ENCODE results near the gene SLC35F1. TPM values are rescaled to one million over a fixed set of nuclear protein-coding genes. Genes with fewer than 3 reads are reported as not detected.

The SLC35F1 gene
- total and polyA plus RNA-seq, 4 donors: 27.8 to 68.7 (median 61.5) TPM

GRCh38 chr6:118085665-118086064, 178.6 kb downstream of the SLC35F1 start:
- WGBS (ENCODE audit: insufficient coverage): no CpG with 5 or more reads among the region's 2 CpGs
- no peak for DNase-seq (ENCODE audit: low read depth in 4 of 6, low spot score in 6 of 6)
- Histone ChIP-seq H3K36me3 (ENCODE audit: control insufficient read depth, insufficient read depth, low read length) (no peaks in the 10 kb centered on the region), H3K4me1 (ENCODE audit: control insufficient read depth, insufficient read depth, low read length) (no peaks in the 10 kb centered on the region), H3K9me3 (ENCODE audit: control insufficient read depth, insufficient read depth, low read length) (no peaks in the 10 kb centered on the region), H3K4me3 (ENCODE audit: low read depth, low read length) (no peak overlapping the region), H3K27me3 (ENCODE audit: control insufficient read depth, insufficient read depth, low read length) (no peaks in the 10 kb centered on the region), H3K27ac (ENCODE audit: low read depth, low read length) (no peak overlapping the region)

GRCh38 chr6:118086159-118086558, 179.1 kb downstream of the SLC35F1 start:
- WGBS (ENCODE audit: insufficient coverage): 74% methylated on average over 2 of the region's 2 CpGs
- H3K4me1 ChIP-seq (ENCODE audit: control insufficient read depth, insufficient read depth, low read length): no peaks in the 10 kb centered on the region

GRCh38 chr6:118092086-118092485, 185.0 kb downstream of the SLC35F1 start:
- Histone ChIP-seq H3K27me3 (ENCODE audit: control insufficient read depth, insufficient read depth, low read length) (no peaks in the 10 kb centered on the region), H3K4me3 (ENCODE audit: low read depth, low read length) (no peak overlapping the region), H3K9me3 (ENCODE audit: control insufficient read depth, insufficient read depth, low read length) (peaks cover 6% of the 10 kb centered on the region), H3K4me1 (ENCODE audit: control insufficient read depth, insufficient read depth, low read length) (no peaks in the 10 kb centered on the region), H3K36me3 (ENCODE audit: control insufficient read depth, insufficient read depth, low read length) (no peaks in the 10 kb centered on the region), H3K27ac (ENCODE audit: low read depth, low read length) (no peak overlapping the region)
- DNase-seq (ENCODE audit: low read depth in 4 of 6, low spot score in 6 of 6): no peak

More at GRCh38 chr6:118086159-118086558, 179.1 kb downstream of the SLC35F1 start:
- Histone ChIP-seq H3K9me3 (ENCODE audit: control insufficient read depth, insufficient read depth, low read length) (peaks cover 1% of the 10 kb centered on the region), H3K27me3 (ENCODE audit: control insufficient read depth, insufficient read depth, low read length) (no peaks in the 10 kb centered on the region), H3K4me3 (ENCODE audit: low read depth, low read length) (no peak overlapping the region), H3K27ac (ENCODE audit: low read depth, low read length) (no peak overlapping the region), H3K36me3 (ENCODE audit: control insufficient read depth, insufficient read depth, low read length) (no peaks in the 10 kb centered on the region)
- no peak for DNase-seq (ENCODE audit: low read depth in 4 of 6, low spot score in 6 of 6)

GRCh38 chr6:118097576-118097975, 190.5 kb downstream of the SLC35F1 start:
- Histone ChIP-seq H3K27ac (ENCODE audit: low read depth, low read length) (no peak overlapping the region), H3K4me1 (ENCODE audit: control insufficient read depth, insufficient read depth, low read length) (peaks cover 7% of the 10 kb centered on the region), H3K9me3 (ENCODE audit: control insufficient read depth, insufficient read depth, low read length) (peaks cover under 1% of the 10 kb centered on the region), H3K27me3 (ENCODE audit: control insufficient read depth, insufficient read depth, low read length) (no peaks in the 10 kb centered on the region), H3K36me3 (ENCODE audit: control insufficient read depth, insufficient read depth, low read length) (no peaks in the 10 kb centered on the region), H3K4me3 (ENCODE audit: low read depth, low read length) (no peak overlapping the region)
- DNase-seq (ENCODE audit: low read depth in 4 of 6, low spot score in 6 of 6): no peak
- no CpG with 5 or more reads among the region's 3 CpGs for WGBS (ENCODE audit: insufficient coverage)

GRCh38 chr6:118100717-118101116, 193.7 kb downstream of the SLC35F1 start:
- DNase-seq (ENCODE audit: low read depth in 4 of 6, low spot score in 6 of 6): no peak
- Histone ChIP-seq H3K27ac (ENCODE audit: low read depth, low read length) (peak overlapping the region; percentile 49), H3K27me3 (ENCODE audit: control insufficient read depth, insufficient read depth, low read length) (no peaks in the 10 kb centered on the region), H3K4me3 (ENCODE audit: low read depth, low read length) (no peak overlapping the region), H3K9me3 (ENCODE audit: control insufficient read depth, insufficient read depth, low read length) (no peaks in the 10 kb centered on the region), H3K4me1 (ENCODE audit: control insufficient read depth, insufficient read depth, low read length) (peaks cover 10% of the 10 kb centered on the region), H3K36me3 (ENCODE audit: control insufficient read depth, insufficient read depth, low read length) (no peaks in the 10 kb centered on the region)
- WGBS (ENCODE audit: insufficient coverage): 50% methylated on average over 2 of the region's 2 CpGs

- Histone ChIP-seq H3K36me3 (ENCODE audit: control insufficient read depth, insufficient read depth, low read length) (no peaks in the 10 kb centered on the region), H3K27ac (ENCODE audit: low read depth, low read length) (peak overlapping the region; percentile 49)
- peak in 3 of 6 donors; percentile 17 to 81 (median 62) for DNase-seq (ENCODE audit: low read depth in 4 of 6, low spot score in 6 of 6)
Observed at GRCh38 chr6:118101220-118101619, 194.2 kb downstream of the SLC35F1 start.

GRCh38 chr6:118101831-118102345, 194.8 kb downstream of the SLC35F1 start:
- Histone ChIP-seq H3K9me3 (ENCODE audit: control insufficient read depth, insufficient read depth, low read length) (no peaks in the 10 kb centered on the region), H3K27ac (ENCODE audit: low read depth, low read length) (no peak overlapping the region), H3K27me3 (ENCODE audit: control insufficient read depth, insufficient read depth, low read length) (no peaks in the 10 kb centered on the region), H3K4me3 (ENCODE audit: low read depth, low read length) (no peak overlapping the region), H3K4me1 (ENCODE audit: control insufficient read depth, insufficient read depth, low read length) (peaks cover 10% of the 10 kb centered on the region), H3K36me3 (ENCODE audit: control insufficient read depth, insufficient read depth, low read length) (no peaks in the 10 kb centered on the region)
- DNase-seq (ENCODE audit: low read depth in 4 of 6, low spot score in 6 of 6): peak in 2 of 6 donors; percentile 42 to 62
- WGBS (ENCODE audit: insufficient coverage): no CpG with 5 or more reads among the region's 4 CpGs

More at GRCh38 chr6:118101220-118101619, 194.2 kb downstream of the SLC35F1 start:
- Histone ChIP-seq H3K4me3 (ENCODE audit: low read depth, low read length) (no peak overlapping the region), H3K4me1 (ENCODE audit: control insufficient read depth, insufficient read depth, low read length) (peaks cover 10% of the 10 kb centered on the region), H3K9me3 (ENCODE audit: control insufficient read depth, insufficient read depth, low read length) (no peaks in the 10 kb centered on the region), H3K27me3 (ENCODE audit: control insufficient read depth, insufficient read depth, low read length) (no peaks in the 10 kb centered on the region)
- no CpG with 5 or more reads among the region's 1 CpG for WGBS (ENCODE audit: insufficient coverage)

- no peaks in the 10 kb centered on the region for H3K9me3 ChIP-seq (ENCODE audit: control insufficient read depth, insufficient read depth, low read length)
- peak in 1 of 6 donors; percentile 18 for DNase-seq (ENCODE audit: low read depth in 4 of 6, low spot score in 6 of 6)
- peaks cover 10% of the 10 kb centered on the region for H3K4me1 ChIP-seq (ENCODE audit: control insufficient read depth, insufficient read depth, low read length)
- no peaks in the 10 kb centered on the region for H3K27me3 ChIP-seq (ENCODE audit: control insufficient read depth, insufficient read depth, low read length)
- H3K27ac ChIP-seq (ENCODE audit: low read depth, low read length): no peak overlapping the region
- no peaks in the 10 kb centered on the region for H3K36me3 ChIP-seq (ENCODE audit: control insufficient read depth, insufficient read depth, low read length)
- 69% methylated on average over 2 of the region's 2 CpGs for WGBS (ENCODE audit: insufficient coverage)
- no peak overlapping the region for H3K4me3 ChIP-seq (ENCODE audit: low read depth, low read length)
Observed at GRCh38 chr6:118102401-118102800, 195.3 kb downstream of the SLC35F1 start.

- Histone ChIP-seq H3K27ac (ENCODE audit: low read depth, low read length) (no peak overlapping the region), H3K4me1 (ENCODE audit: control insufficient read depth, insufficient read depth, low read length) (peaks cover 10% of the 10 kb centered on the region), H3K27me3 (ENCODE audit: control insufficient read depth, insufficient read depth, low read length) (no peaks in the 10 kb centered on the region), H3K9me3 (ENCODE audit: control insufficient read depth, insufficient read depth, low read length) (no peaks in the 10 kb centered on the region), H3K4me3 (ENCODE audit: low read depth, low read length) (no peak overlapping the region), H3K36me3 (ENCODE audit: control insufficient read depth, insufficient read depth, low read length) (no peaks in the 10 kb centered on the region)
- 71% methylated on average over 1 of the region's 5 CpGs for WGBS (ENCODE audit: insufficient coverage)
- DNase-seq (ENCODE audit: low read depth in 4 of 6, low spot score in 6 of 6): peak in 1 of 6 donors; percentile 58
Observed at GRCh38 chr6:118103381-118104146, 196.5 kb downstream of the SLC35F1 start.
